NCI-H1105 treated with DMSO at 0.1 percent for 48 hours (cell line): ENCODE measurements around the gene TP53RK.

Experiments used
- DNase-seq: peaks from one replicate; lab custom pipeline; 2025; lab: John Stamatoyannopoulos, UW

TP53RK gene

GRCh38 chr20:46706242-46706641 lies 17.0 kb upstream of the TP53RK start:
- DNase-seq, result no peak

GRCh38 chr20:46705378-46705729 lies 16.1 kb upstream of the TP53RK start:
- no peak for DNase-seq

GRCh38 chr20:46704714-46705377 lies 15.6 kb upstream of the TP53RK start:
- no peak for DNase-seq

- DNase-seq, result no peak
Observed at GRCh38 chr20:46703435-46703834, 14.2 kb upstream of the TP53RK start.

GRCh38 chr20:46702447-46703203 lies 13.4 kb upstream of the TP53RK start:
- no peak for DNase-seq

- DNase-seq, result no peak
Observed at GRCh38 chr20:46701986-46702385, 12.7 kb upstream of the TP53RK start.

- DNase-seq, result no peak
Observed at GRCh38 chr20:46701556-46701955, 12.3 kb upstream of the TP53RK start.

- DNase-seq, result no peak
Observed at GRCh38 chr20:46701057-46701456, 11.8 kb upstream of the TP53RK start.

GRCh38 chr20:46700481-46700880 lies 11.2 kb upstream of the TP53RK start:
- DNase-seq, result no peak

GRCh38 chr20:46699651-46700359 lies 10.6 kb upstream of the TP53RK start:
- DNase-seq, result no peak

GRCh38 chr20:46698788-46699187 lies 9.5 kb upstream of the TP53RK start:
- DNase-seq, result no peak

- no peak for DNase-seq
Observed at GRCh38 chr20:46696791-46697279, 7.6 kb upstream of the TP53RK start.

GRCh38 chr20:46695892-46696291 lies 6.6 kb upstream of the TP53RK start:
- DNase-seq, result no peak

GRCh38 chr20:46694484-46694883 lies 5.2 kb upstream of the TP53RK start:
- DNase-seq, result no peak

- DNase-seq, result no peak
Observed at GRCh38 chr20:46691196-46691595, 2.0 kb upstream of the TP53RK start.

GRCh38 chr20:46690219-46691106 lies 1.2 kb upstream of the TP53RK start:
- DNase-seq, result no peak

- no peak for DNase-seq
Observed at GRCh38 chr20:46689754-46690085, 476 bp upstream of the TP53RK start.

- peak; percentile 49 for DNase-seq
Observed at GRCh38 chr20:46688151-46689081, 828 bp downstream of the TP53RK start.

- peak; percentile 62 for DNase-seq
Observed at GRCh38 chr20:46683939-46684750, 5.1 kb downstream of the TP53RK start.

- no peak for DNase-seq
Observed at GRCh38 chr20:46683668-46683938, 5.6 kb downstream of the TP53RK start.
